Common myeloid progenitor, CD34-positive (primary cell): Measurements from ENCODE around the gene DNAJC18.

ENCODE experiments used
- CTCF ChIA-PET: fragments of 350-600 bp; sonication (Branson Sonifier 250); formaldehyde crosslinking; loops from one replicate; lab custom pipeline; 2021; ENCODE audit warnings: antibody characterized with exemption; lab: Charles Lee
- POLR2A ChIA-PET: fragments of 350-600 bp; sonication (Branson Sonifier 250); formaldehyde crosslinking; loops from one replicate; lab custom pipeline; 2021; ENCODE audit warnings: antibody characterized with exemption; lab: Charles Lee
- DNase-seq, 3 donors: peaks; one replicate each; pipeline versions ENCODE4 v3.0.0 to v3.0.0-alpha.2; 2013
- H3K27ac ChIP-seq, 2 experiments: 1 replicate in 1 of 2; 2 replicates in 1 of 2; pipeline ENCODE4 v1.7.0; 2013; ENCODE audit warnings: inconsistent platforms in 2 of 2, low read length in 2 of 2, mild to moderate bottlenecking in 2 of 2, low read depth in 1 of 2, moderate library complexity in 1 of 2; ENCODE audit not compliant: severe bottlenecking in 2 of 2, insufficient read depth in 1 of 2, poor library complexity in 1 of 2
- H3K27me3 ChIP-seq, 5 experiments: replicated peaks in 2 of 5; 1 replicate in 3 of 5; 2 replicates in 2 of 5; pipeline versions ENCODE4 v1.6.1 to v1.7.0; 2013; ENCODE audit warnings: low read length in 4 of 5, mild to moderate bottlenecking in 2 of 5, moderate library complexity in 2 of 5, inconsistent platforms in 1 of 5; ENCODE audit not compliant: insufficient read depth in 5 of 5, control insufficient read depth in 4 of 5
- H3K36me3 ChIP-seq, 4 experiments: 1 replicate in 2 of 4; 2 replicates in 2 of 4; pipeline versions ENCODE4 v1.6.1 to v1.7.0; 2013; ENCODE audit warnings: low read length in 3 of 4, control low read depth in 1 of 4, mild to moderate bottlenecking in 1 of 4; ENCODE audit not compliant: control insufficient read depth in 4 of 4, insufficient read depth in 4 of 4
- H3K4me1 ChIP-seq, 4 experiments: 1 replicate in 3 of 4; 2 replicates in 1 of 4; pipeline versions ENCODE4 v1.6.1 to v1.7.1; 2013; ENCODE audit warnings: low read length in 3 of 4, mild to moderate bottlenecking in 3 of 4, control low read depth in 1 of 4, inconsistent platforms in 1 of 4, moderate library complexity in 1 of 4; ENCODE audit not compliant: control insufficient read depth in 4 of 4, insufficient read depth in 4 of 4; ENCODE audit errors: control extremely low read depth in 1 of 4
- H3K4me3 ChIP-seq, 7 experiments: 1 replicate in 4 of 7; 2 replicates in 3 of 7; pipeline versions ENCODE4 v1.5.1 to v1.7.0; 2013; ENCODE audit warnings: mild to moderate bottlenecking in 7 of 7, low read length in 6 of 7, moderate library complexity in 6 of 7, inconsistent platforms in 2 of 7, low read depth in 2 of 7, control low read depth in 1 of 7; ENCODE audit not compliant: insufficient read depth in 4 of 7, control insufficient read depth in 1 of 7; ENCODE audit errors: extremely low read depth in 1 of 7
- H3K9me3 ChIP-seq, 5 experiments: 1 replicate in 4 of 5; 2 replicates in 1 of 5; pipeline versions ENCODE4 v1.6.1 to v1.7.1; 2013; ENCODE audit warnings: low read length in 4 of 5, mild to moderate bottlenecking in 2 of 5, inconsistent platforms in 1 of 5, low read depth in 1 of 5, moderate library complexity in 1 of 5; ENCODE audit not compliant: control insufficient read depth in 4 of 5, insufficient read depth in 2 of 5; ENCODE audit errors: control extremely low read depth in 1 of 5
- WGBS: methylation state at CpG from one replicate; pipeline ENCODE4 v1.1.5; 2013; ENCODE audit not compliant: insufficient coverage; 5-methylcytosine and 5-hydroxymethylcytosine counted together

Gene DNAJC18

GRCh38 chr5:139381837-139382761 is 57.2 kb downstream of the DNAJC18 start:
- Histone ChIP-seq H3K4me3 (no peak overlapping the region), H3K27ac (peak overlapping the region in 1 of 2 experiments; percentile 39), H3K9me3 (no peaks in the 10 kb centered on the region), H3K36me3 (peaks cover 0 to 8% (median 7%) of the 10 kb centered on the region in 4 experiments), H3K27me3 (no peaks in the 10 kb centered on the region), H3K4me1 (peaks cover 6 to 52% (median 51%) of the 10 kb centered on the region in 4 experiments)
- 96% methylated on average over 26 of the region's 28 CpGs for WGBS
- no peak for DNase-seq
- CTCF ChIA-PET: interaction anchor here (1.4 to 7.4 kb wide), 3 partner anchors 7 to 20 kb away, joined by 3 to 43 read pairs (median 7); no protein-coding TSS in a partner anchor
- POLR2A ChIA-PET: no interaction called here

- Histone ChIP-seq H3K4me1 (peaks cover 0 to 29% (median 29%) of the 10 kb centered on the region in 4 experiments), H3K9me3 (no peaks in the 10 kb centered on the region), H3K27ac (no peak overlapping the region), H3K27me3 (no peaks in the 10 kb centered on the region), H3K36me3 (peaks cover 0 to 13% (median 4%) of the 10 kb centered on the region in 4 experiments), H3K4me3 (no peak overlapping the region)
- POLR2A ChIA-PET: no interaction called here
- WGBS: 95% methylated on average over 13 of the region's 15 CpGs
- CTCF ChIA-PET: no interaction called here
- no peak for DNase-seq
Observed at GRCh38 chr5:139379626-139380449, 59.5 kb downstream of the DNAJC18 start.

- peaks cover 0 to 18% (median 6%) of the 10 kb centered on the region in 4 experiments for H3K36me3 ChIP-seq
- WGBS: 88% methylated on average over 12 of the region's 13 CpGs
- no peaks in the 10 kb centered on the region for H3K27me3 ChIP-seq
- H3K27ac ChIP-seq: no peak overlapping the region
- H3K9me3 ChIP-seq: no peaks in the 10 kb centered on the region
- peaks cover 0 to 21% (median 20%) of the 10 kb centered on the region in 4 experiments for H3K4me1 ChIP-seq
- ChIA-PET CTCF (interaction anchor here (1.3 kb wide), 1 partner anchor 13 kb away, joined by 4 read pairs; no protein-coding TSS in a partner anchor), POLR2A (interaction anchor here (0.7 kb wide), 1 partner anchor 10 kb away, joined by 3 read pairs; no protein-coding TSS in a partner anchor)
- H3K4me3 ChIP-seq: no peak overlapping the region
- DNase-seq: no peak
Observed at GRCh38 chr5:139378941-139379361, 60.4 kb downstream of the DNAJC18 start.

GRCh38 chr5:139378101-139378825 is 61.1 kb downstream of the DNAJC18 start:
- POLR2A ChIA-PET: interaction anchor here (0.7 kb wide), 1 partner anchor 10 kb away, joined by 3 read pairs; no protein-coding TSS in a partner anchor

DNA sequence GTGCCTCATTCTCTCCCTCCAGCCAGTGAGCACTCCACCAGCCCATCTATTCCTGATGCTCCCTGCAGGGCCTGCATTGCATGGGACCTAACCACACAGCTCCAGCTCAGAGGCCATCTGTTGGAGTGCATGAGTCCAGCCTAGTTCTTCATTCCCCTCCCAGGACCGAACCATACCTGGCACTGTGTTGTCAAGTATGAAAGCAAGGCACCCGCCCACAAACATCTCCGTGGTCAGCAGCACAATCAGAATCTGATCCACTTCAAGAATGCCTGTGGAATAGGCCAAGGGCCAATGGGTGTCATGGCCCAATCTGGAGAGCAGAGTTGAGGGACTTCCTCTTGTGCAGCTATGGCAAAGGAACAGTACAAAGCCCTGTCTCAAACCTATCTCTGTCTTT is 62.1 kb downstream of the DNAJC18 start:
- 97% methylated on average over 3 of the region's 3 CpGs for WGBS
- DNase-seq: no peak
- H3K27ac ChIP-seq: no peak overlapping the region
- H3K4me1 ChIP-seq: peaks cover 0 to 6% (median 5%) of the 10 kb centered on the region in 4 experiments
- peaks cover 1 to 27% (median 14%) of the 10 kb centered on the region in 4 experiments for H3K36me3 ChIP-seq
- no peak overlapping the region for H3K4me3 ChIP-seq
- CTCF ChIA-PET: interaction anchor here (0.8 to 4.2 kb wide), 7 partner anchors 9 to 37 kb away, joined by 3 to 43 read pairs (median 4); partner anchors contain the start of gene SLC23A1
- POLR2A ChIA-PET: no interaction called here
- no peaks in the 10 kb centered on the region for H3K9me3 ChIP-seq
- no peaks in the 10 kb centered on the region for H3K27me3 ChIP-seq

More at GRCh38 chr5:139378101-139378825, 61.1 kb downstream of the DNAJC18 start:
- Histone ChIP-seq H3K9me3 (no peaks in the 10 kb centered on the region), H3K4me1 (peaks cover 0 to 14% (median 14%) of the 10 kb centered on the region in 4 experiments), H3K27me3 (no peaks in the 10 kb centered on the region), H3K36me3 (peaks cover 0 to 25% (median 13%) of the 10 kb centered on the region in 4 experiments), H3K27ac (no peak overlapping the region), H3K4me3 (no peak overlapping the region)
- 95% methylated on average over 42 of the region's 47 CpGs for WGBS
- no peak for DNase-seq
- CTCF ChIA-PET: interaction anchor here (0.8 to 1.8 kb wide), 5 partner anchors 10 to 36 kb away, joined by 3 to 7 read pairs (median 4); no protein-coding TSS in a partner anchor

DNA sequence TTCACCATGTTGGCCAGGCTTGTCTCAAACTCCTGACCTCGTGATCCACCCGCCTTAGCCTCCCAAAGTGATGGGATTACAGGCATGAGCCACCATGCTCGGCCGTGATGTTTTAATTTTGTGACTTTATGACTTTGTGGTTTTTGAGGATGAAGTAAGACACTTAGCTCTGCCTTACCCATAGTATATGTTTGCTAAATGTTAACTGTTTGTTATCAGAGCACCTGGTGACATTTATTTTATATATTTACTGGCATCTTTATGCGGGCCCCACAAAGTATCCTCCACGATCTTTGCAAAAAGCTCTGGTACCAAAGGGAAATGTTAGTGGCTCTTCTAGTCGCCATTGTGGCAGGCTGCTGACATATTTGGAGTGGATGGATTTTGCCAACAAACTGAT is 63.0 kb downstream of the DNAJC18 start:
- no peak overlapping the region for H3K27ac ChIP-seq
- no peaks in the 10 kb centered on the region for H3K9me3 ChIP-seq
- H3K4me1 ChIP-seq: peaks cover 0 to 5% (median 4%) of the 10 kb centered on the region in 4 experiments
- H3K36me3 ChIP-seq: peaks cover 6 to 31% (median 21%) of the 10 kb centered on the region in 4 experiments
- 100% methylated on average over 6 of the region's 7 CpGs for WGBS
- DNase-seq: no peak
- CTCF ChIA-PET: interaction anchor here (0.8 to 4.2 kb wide), 8 partner anchors 9 to 82 kb away, joined by 3 to 43 read pairs (median 3); partner anchors contain the start of genes MATR3 and SLC23A1
- H3K27me3 ChIP-seq: no peaks in the 10 kb centered on the region
- H3K4me3 ChIP-seq: no peak overlapping the region
- POLR2A ChIA-PET: no interaction called here
